Uterus (tissue), 2 donors: Measurements from ENCODE around the gene RPS16.

Experiments used
- CTCF ChIP-seq, 4 experiments: fragments of 200-600 bp in 2 of 4; fragments of 450-650 bp in 2 of 4; sonication (generic) in 2 of 4; IDR thresholded peaks; one replicate each; pipeline ENCODE4 v1.5.1; 2016 to 2019; ENCODE audit warnings: antibody characterized with exemption in 4 of 4, mild to moderate bottlenecking in 2 of 4, moderate library complexity in 1 of 4
- POLR2A ChIP-seq, 2 donors: fragments of 450-650 bp; IDR thresholded peaks; one replicate each; pipeline ENCODE4 v1.6.1; 2016; ENCODE audit warnings: antibody characterized with exemption in 2 of 2, mild to moderate bottlenecking in 1 of 2, moderate library complexity in 1 of 2

GRCh38 chr19:39408392-39409207 is 27.1 kb downstream of the RPS16 start:
- TF ChIP-seq CTCF (IDR thresholded peaks at IDR 0.05) (no peak), POLR2A (IDR thresholded peaks at IDR 0.05) (peak in 1 of 2 donors; percentile 6)
